Inferior parietal cortex (tissue), 1 donor: ENCODE results near the gene FRRS1L.
A peak's percentile ranks its signal among the peaks of the same experiment; 100 is the strongest.

Source experiments
- DNase-seq: peaks from one replicate; pipeline ENCODE4 v3.0.0-alpha.2; 2016; ENCODE audit errors: extremely low spot score

Gene FRRS1L

DNA sequence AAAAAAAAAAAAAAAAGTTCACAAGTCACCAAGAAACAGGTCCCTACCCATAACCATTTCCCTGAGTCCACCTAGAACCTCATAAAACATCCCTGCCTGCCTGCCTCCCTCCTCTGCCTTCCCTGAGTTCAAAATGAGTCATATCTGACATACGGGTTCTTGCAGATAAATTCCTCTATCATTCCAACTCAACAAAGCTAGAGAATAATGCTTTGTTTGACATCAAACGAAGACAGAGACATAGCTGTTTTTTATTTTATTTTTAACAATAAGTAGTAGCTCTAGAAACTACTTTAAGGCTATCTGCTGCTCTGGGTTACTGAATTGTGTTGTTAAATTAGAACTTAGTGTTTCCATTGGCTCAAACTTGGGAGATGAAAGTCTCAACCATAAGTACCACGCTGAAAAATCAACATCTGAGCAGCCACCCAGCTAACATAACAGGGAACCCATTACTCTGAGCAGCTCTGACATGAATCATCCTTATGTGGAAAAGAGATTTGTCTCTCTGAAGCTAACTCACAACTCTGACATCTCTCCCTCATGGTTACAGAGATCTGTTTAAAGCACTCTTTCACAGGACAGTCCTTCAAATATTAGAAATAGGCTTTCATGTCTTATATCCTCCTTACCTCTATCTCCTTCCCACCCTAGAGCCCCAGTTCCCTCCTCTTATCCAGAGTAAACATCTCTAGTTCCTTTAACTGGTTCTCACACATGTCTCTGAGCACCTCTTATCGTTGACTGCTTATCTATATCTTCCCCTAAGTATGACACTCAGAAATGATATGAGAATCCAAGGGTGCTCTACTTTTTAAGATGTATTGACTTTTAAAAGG lies 59.4 kb downstream of the FRRS1L start:
- DNase-seq, result no peak

DNA sequence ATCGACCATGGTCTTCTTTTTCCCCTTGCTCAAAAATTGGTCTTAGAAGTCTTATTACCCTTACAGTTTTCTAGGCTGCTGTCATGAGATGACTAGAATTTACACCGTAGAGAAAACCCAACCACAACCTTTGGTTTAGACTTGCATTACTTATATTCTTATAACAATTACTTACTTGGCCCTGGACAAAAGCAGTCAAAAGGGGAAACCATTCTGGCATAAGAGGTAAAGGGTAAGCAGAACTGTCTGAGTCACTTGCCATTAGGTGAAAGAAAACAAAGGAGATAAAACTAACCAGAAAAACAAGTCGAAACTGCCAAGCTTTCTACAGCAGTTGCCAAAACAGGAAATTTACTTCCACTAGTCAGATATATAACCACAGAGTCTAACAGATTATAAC lies 65.2 kb downstream of the FRRS1L start:
- no peak for DNase-seq

DNA sequence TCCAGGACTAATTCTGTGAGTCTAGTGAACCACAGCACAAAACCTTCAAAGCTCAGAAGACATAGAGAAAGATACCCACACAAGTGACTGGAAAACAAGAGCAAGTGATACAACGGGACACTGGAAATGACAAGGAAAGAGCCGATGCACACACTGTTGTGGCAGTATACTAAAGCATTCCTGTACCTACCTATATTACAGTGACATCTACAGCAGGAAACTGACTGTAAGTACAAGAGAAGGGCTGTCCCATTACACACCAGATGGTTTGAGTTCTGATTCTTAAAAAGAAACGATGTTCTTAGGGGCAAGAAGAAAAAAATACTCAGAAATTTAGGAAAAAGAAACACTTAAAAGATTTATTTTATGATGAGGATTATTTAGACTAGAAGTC lies 65.8 kb downstream of the FRRS1L start:
- DNase-seq, result no peak

DNA sequence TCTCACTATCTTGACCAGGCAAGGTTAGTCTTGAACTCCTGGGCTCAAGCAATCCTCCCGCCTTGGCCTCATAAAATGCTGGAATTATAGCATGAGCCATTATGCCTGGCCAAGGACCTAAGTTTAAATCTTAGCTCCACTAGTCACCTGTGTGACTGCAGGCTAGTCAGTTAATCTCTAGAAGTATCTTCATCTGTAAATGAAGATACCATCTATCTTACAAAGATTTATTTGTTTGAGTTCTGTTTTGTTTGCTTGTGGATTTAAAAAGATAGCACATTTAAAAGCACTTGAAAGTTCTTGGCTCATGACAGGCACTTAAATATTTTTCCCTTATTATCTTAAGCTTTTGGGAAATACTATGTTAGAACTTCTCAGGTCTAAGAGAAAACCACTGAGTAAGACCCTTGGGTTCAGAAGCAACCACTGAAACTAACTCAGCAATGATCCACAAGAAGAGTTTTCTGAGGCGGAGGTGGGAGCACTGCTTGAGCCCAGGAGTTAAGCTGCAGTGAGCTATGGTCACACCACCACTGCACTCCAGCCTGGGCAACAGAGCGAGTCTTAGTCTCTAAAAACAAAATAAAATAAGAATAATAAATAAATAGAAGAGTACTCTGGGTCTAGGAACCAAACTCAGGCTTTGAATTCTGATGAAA lies 66.4 kb downstream of the FRRS1L start:
- DNase-seq, result no peak

DNA sequence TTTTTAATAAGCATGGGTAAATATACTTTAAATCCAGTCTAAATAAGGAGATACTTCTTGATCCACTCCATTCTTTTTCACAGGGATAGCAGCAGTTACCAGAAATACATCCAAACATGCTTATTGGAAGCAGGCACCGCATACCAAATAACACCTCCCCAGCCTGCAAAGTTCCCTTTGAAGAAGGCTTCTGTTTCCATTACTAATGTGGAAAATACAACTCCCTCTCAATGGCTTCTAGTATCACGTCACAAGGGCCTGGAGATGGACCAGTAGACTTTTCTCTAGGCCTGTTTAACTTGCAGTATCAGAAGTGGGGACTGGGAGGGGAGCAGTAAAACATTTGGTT lies 68.1 kb downstream of the FRRS1L start:
- DNase-seq, result no peak

DNA sequence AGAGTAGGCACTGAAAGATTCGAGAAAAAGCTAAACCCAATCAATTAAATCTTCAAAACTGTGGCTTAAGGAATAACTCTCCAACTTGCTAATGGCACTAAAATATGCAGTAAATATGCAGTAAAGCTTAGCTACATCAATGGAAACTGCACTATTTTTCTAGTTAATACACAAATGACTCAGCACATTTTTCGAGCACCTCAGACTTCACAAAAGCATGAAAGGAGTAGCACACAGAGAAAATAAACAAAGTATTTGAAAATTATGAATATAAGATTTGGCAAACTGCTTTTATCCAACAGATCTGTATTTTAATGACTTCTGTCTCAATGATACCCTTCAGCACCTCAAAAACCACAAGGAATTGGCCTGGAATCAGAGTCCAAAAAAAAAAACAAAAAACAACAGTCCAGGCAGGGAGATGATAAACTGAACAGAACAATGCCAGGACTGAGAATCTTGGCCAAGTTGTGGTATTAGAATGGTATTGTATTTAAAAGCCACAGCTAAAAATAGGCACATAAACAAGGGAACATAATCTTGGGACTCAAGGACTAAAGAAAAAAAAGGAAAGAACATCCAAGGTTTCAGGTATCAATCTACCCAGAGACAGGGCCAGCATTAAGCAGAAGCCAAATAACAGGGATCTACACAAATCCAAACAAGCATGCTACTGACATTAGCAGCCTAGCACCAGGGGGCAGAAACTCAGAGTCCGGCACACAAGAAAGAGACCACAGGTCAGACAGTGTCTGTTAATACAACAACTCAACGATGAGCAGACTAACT lies 68.7 kb downstream of the FRRS1L start:
- peak; percentile 57 for DNase-seq

DNA sequence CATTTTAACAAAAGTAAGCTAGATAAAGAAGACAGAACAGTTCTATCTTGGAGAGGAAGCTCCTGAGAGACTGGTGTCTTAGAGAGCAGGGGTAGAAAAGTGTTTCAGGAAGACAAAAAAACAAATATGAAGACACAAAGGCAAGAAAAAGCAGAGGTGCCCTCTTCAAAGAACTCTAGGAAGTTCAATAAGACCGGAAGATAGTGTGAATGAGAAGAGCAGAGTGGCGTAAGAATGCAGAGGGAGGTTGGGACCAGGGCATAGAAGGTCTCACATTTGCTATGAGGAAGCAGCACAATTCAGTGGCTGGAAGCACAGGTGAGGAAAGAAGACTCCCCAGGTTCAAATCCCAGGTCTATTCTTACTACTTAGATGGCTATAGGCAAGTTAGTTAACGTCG lies 69.9 kb downstream of the FRRS1L start:
- DNase-seq, result no peak

DNA sequence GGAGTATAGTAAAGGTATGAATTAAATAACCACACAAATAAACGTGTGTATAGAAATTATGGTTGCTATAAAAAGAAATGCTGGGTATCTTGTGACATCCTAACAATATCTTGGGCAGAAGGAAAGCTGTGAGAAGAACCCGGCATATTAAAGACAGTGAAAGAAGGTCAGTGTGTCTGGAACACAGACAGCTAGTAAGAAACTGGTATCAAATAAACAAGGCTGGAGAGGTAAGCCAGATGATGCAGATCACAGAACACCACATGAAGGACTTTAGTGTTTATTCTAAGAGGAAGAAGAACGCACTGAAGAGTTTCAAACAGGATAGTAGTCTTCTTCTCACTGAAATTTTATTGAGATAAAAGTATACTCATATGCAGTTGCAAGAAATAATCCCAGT lies 71.7 kb downstream of the FRRS1L start:
- DNase-seq, result no peak

DNA sequence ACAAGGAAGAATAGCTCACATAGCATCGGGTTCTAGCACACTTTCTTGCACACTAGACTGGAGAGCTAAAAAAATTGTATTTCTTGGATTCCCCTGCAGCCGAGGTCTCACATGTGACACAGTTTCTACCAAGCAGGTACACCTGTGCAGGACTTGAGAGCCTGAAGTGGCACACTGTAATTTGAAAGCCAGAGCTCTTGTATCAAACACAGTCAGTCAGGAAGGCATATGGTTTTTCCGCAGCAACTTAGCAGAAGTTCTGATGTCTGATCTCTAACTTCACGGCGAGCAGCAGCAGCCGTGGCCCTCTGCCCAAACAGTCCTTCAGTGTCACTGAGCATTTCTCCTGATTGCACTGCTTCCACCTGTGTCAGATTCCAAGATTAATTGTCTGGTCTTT lies 72.8 kb downstream of the FRRS1L start:
- no peak for DNase-seq

DNA sequence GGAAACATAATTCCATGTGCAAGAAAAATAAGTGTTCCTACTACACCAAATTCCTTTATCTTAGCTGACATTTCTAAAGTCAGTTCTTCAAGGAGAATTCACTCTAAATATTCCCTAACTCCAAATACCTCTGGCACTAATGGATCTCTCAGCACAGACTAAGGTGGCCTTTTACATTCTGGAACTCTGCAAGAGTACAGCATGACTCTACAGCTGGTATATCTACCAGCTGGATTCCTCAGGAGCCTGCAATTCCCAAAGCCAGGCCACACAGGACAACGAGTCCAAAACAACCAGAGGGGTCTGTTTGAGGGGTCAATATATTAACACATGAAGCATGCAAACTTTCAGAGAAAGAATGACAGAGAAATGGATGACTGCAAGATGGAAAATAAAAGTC lies 74.5 kb downstream of the FRRS1L start:
- DNase-seq, result no peak

DNA sequence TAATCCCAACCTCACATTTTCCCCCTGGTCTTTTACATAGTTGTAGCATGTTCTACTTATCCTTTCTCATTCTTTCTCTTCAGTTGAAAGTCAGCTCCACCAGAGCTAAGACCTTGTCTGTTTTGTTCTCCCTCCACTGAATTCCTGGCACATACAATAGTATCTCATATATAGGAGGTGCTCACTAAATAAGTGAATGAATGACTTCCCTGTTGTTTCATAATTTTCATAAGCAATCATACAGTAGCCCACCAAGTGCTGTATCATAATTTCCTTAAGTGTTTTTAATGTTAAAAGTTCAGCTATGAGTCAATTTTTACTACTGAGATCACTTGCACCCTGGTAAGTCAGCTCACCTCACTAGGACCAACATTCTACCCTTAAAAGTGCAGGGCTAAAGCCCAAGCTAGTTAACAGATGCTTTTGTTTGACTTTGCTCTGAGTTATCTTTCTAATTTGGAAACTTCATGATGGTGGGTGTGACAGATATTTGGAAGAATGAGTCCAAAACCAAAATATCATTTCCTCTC lies 74.9 kb downstream of the FRRS1L start:
- DNase-seq, result no peak

DNA sequence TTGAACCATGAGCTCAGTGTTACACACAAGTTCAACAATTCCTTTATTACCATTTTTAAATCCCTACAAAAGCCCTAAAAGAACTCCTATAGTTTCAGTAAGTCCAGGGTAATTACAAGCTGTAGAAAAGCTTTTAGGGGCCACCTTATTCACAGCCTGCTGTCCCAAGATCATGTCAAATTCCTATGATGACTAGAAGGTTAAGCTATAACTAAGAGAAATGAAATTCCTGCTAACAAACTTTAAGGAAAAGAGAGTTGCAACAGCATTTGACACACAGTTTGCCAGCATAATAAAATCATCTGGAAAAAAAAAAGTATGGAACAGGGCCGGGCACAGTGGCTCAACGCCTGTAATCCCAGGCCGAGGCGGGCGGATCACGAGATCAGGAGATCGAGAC lies 78.8 kb downstream of the FRRS1L start:
- DNase-seq, result no peak

DNA sequence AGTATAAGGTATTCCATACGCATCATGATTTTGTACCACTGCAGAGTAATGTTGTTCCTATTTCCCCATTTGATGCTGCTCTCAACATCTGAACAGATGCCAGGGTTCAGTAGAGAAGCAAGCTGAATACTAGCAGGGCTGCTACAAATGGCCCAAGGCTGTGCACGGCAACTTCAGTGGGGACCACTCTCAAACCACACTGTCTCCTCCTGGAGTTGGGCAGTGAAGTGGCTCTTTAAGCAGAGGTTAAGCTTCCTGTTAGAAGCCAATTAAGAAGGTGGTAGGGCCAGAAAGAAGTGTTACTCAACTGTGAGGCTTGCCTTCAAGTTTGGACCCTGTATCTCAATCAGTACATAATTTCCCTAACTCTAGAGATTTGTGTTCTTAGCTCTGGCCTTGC lies 79.3 kb downstream of the FRRS1L start:
- no peak for DNase-seq

DNA sequence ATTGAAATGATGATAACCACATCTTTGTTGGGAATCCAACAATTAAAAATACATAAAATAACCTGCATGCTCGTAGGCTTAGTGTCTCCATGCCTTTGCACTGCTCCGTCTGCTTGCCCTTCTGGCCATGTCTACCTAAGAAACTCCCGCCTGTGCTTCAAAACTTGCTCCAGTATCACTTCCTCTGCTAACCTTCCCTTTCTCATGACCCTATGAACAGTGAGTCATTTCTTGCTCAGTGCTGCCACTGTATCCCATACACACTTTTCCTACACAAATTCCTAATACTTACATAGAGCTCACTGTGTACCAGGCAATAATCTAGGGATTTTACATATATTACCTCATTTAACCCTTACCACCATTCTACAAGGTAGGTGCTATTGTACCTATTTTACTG lies 80.8 kb downstream of the FRRS1L start:
- no peak for DNase-seq

DNA sequence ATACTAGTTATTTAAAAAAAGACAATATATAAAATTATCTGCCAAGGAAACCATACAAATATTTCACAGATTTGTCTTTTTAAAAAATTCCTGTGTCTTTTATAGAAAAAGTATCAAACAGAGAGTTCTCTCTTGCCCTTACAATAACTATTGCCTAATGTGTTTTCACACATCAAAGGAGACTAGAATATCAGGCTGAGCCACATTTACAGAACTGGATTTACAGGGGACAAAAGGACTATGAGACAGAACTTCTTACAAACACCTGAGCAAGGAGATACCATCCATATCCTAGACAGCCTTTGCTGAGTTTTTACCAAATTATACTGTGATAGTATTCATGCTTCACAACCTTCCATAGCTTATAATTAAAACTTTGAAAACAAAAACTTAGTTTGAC lies 81.5 kb downstream of the FRRS1L start:
- no peak for DNase-seq

DNA sequence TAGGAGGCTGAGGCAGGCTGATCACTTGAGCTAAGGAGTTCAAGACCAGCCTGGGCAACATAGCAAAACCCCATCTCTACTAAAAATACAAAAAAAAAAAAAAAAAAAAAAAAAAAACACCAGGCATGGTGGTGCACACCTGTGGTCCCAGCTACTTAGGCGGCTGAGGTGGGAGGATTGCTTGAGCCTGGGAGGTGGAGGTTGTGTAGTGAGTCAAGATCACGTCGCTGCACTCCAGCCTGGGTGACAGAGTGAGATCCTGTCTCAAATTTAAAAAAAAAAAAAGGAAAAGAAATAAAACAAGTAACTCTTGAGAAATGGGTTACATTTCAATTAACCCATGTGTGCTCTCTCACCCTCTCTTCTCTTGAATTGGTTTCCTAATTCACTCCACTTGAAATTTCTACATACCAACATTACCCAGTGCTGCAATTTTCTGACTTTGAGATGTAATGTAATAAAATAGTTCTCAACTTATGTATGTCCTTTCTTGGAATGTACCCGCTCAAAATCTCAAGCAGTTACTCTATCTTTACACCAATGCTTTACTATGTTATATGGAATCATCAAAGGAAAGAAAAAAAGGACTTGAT lies 83.1 kb downstream of the FRRS1L start:
- DNase-seq, result no peak

DNA sequence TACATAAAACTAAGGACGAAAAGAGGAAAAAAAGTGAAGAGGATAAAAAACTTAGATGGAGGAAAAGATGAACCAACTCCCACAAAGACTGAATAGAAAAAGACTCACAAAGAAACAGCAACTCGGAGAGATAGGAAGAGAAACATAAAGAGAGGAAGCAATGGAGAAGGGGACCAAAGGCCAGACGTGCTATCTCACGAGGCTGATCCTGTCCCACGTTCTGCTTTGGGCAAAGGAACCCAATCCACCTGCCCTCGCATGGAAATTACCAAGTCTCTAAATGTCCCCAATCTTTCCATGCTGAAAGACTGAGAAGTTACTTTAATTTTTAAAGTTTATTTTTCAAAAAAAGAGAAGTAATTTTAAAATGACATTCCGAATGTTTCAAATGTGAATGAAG lies 83.9 kb downstream of the FRRS1L start:
- DNase-seq, result no peak

DNA sequence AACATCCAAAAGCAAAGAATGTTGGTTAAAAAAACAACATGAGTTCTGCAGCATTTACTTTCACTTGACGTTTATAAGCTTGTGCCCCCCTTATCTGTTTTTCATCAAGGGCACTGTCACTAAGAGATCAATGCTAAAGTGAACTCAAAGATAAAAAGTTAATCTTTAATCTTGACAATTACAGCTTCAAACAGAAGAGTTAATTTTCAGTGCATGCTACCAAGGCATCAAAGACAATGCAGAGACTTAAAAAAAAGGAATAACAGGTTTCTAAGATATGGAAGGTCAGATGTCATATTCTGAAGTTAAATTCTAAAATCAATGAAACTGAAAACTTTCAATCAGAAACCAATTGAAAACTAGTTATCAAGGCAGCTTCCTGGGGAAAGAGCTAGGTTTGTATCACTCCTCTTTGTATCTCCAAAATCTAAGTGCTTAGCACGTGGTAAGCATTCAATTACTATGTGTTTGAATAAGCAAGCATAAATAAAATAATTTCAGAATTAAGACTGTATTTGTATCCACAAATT lies 84.9 kb downstream of the FRRS1L start:
- no peak for DNase-seq
